Liver (tissue), 9 donors: ENCODE data around the gene TCERG1L. TPM values are rescaled to one million over a fixed set of nuclear protein-coding genes. Genes with fewer than 3 reads are reported as not detected.

Experiments used
- DNase-seq: peaks from one replicate; pipeline ENCODE4 v3.0.0-alpha.2; 2017; ENCODE audit warnings: low spot score
- H3K27ac ChIP-seq, 2 donors: one replicate each; pipeline ENCODE4 v1.7.0; 2013; ENCODE audit warnings: inconsistent platforms in 2 of 2, low read length in 2 of 2, control low read depth in 1 of 2, low read depth in 1 of 2, mild to moderate bottlenecking in 1 of 2
- H3K27me3 ChIP-seq, 4 donors: one replicate each; pipeline versions ENCODE4 v1.6.1 to v1.7.0; 2013; ENCODE audit warnings: low read length in 3 of 4, inconsistent platforms in 1 of 4, mild to moderate bottlenecking in 1 of 4, moderate library complexity in 1 of 4; ENCODE audit not compliant: control insufficient read depth in 4 of 4, insufficient read depth in 4 of 4
- H3K36me3 ChIP-seq, 4 donors: one replicate each; pipeline versions ENCODE4 v1.6.1 to v1.7.0; 2013; ENCODE audit warnings: low read length in 3 of 4, mild to moderate bottlenecking in 3 of 4, low read depth in 1 of 4, moderate library complexity in 1 of 4; ENCODE audit not compliant: control insufficient read depth in 4 of 4, insufficient read depth in 3 of 4
- H3K4me1 ChIP-seq, 4 donors: one replicate each; pipeline versions ENCODE4 v1.6.1 to v1.7.0; 2013; ENCODE audit warnings: low read length in 3 of 4, mild to moderate bottlenecking in 3 of 4, moderate library complexity in 1 of 4; ENCODE audit not compliant: control insufficient read depth in 4 of 4, insufficient read depth in 4 of 4
- H3K4me3 ChIP-seq, 3 donors: one replicate each; pipeline versions ENCODE4 v1.6.1 to v1.7.0; 2013; ENCODE audit warnings: low read length in 3 of 3, control low read depth in 1 of 3, low read depth in 1 of 3, mild to moderate bottlenecking in 1 of 3
- H3K9ac ChIP-seq, 2 donors: one replicate each; pipeline ENCODE4 v1.7.0; 2013; ENCODE audit warnings: low read length in 2 of 2, mild to moderate bottlenecking in 2 of 2, moderate library complexity in 2 of 2, control low read depth in 1 of 2, low read depth in 1 of 2
- H3K9me3 ChIP-seq, 4 donors: one replicate each; pipeline versions ENCODE4 v1.6.1 to v1.7.0; 2013; ENCODE audit warnings: low read length in 3 of 4; ENCODE audit not compliant: control insufficient read depth in 4 of 4
- CTCF ChIP-seq: fragments of 150-350 bp; IDR thresholded peaks from 2 replicates; pipeline ENCODE4 v1.5.1; 2017; ENCODE audit warnings: improper control_type of control experiment, low read depth, low read length; ENCODE audit not compliant: missing input control
- EGR1 ChIP-seq, 2 donors: IDR thresholded peaks; 2 replicates each; pipeline ENCODE4 v1.6.1; 2016 to 2018; ENCODE audit warnings: antibody characterized with exemption in 2 of 2, low read depth in 2 of 2
- FOXA1 ChIP-seq: IDR thresholded peaks from 2 replicates; pipeline ENCODE4 v1.6.1; 2016; ENCODE audit warnings: antibody characterized with exemption
- FOXA2 ChIP-seq: IDR thresholded peaks from 2 replicates; pipeline ENCODE4 v1.6.1; 2016; ENCODE audit warnings: antibody characterized with exemption
- GABPA ChIP-seq, 2 donors: IDR thresholded peaks in 1 of 2; conservative IDR thresholded peaks in 1 of 2; 2 replicates each; pipeline ENCODE4 v1.6.1; 2016; ENCODE audit warnings: antibody characterized with exemption in 2 of 2, mild to moderate bottlenecking in 1 of 2, moderate library complexity in 1 of 2
- HNF4A ChIP-seq, 2 donors: conservative IDR thresholded peaks; 2 replicates each; pipeline ENCODE4 v1.6.1; 2016; ENCODE audit warnings: antibody characterized with exemption in 2 of 2, mild to moderate bottlenecking in 2 of 2
- HNF4G ChIP-seq: IDR thresholded peaks from 2 replicates; pipeline ENCODE4 v1.6.1; 2016; ENCODE audit warnings: antibody characterized with exemption
- JUND ChIP-seq, 2 donors: IDR thresholded peaks; 2 replicates each; pipeline ENCODE4 v1.6.1; 2016; ENCODE audit warnings: antibody characterized with exemption in 2 of 2
- NR2F2 ChIP-seq: IDR thresholded peaks from 2 replicates; pipeline ENCODE4 v1.6.1; 2016; ENCODE audit warnings: antibody characterized with exemption
- RAD21 ChIP-seq, 2 donors: IDR thresholded peaks; 2 replicates each; pipeline ENCODE4 v1.6.1; 2016; ENCODE audit warnings: antibody characterized with exemption in 2 of 2, mild to moderate bottlenecking in 2 of 2
- RXRA ChIP-seq, 2 donors: IDR thresholded peaks; 2 replicates each; pipeline ENCODE4 v1.6.1; 2017 to 2018; ENCODE audit warnings: antibody characterized with exemption in 2 of 2, mild to moderate bottlenecking in 1 of 2
- SP1 ChIP-seq: IDR thresholded peaks from 2 replicates; pipeline ENCODE4 v1.6.1; 2018; ENCODE audit warnings: antibody characterized with exemption, mild to moderate bottlenecking
- TAF1 ChIP-seq: conservative IDR thresholded peaks from 2 replicates; pipeline ENCODE4 v1.6.1; 2016; ENCODE audit warnings: antibody characterized with exemption, mild to moderate bottlenecking
- YY1 ChIP-seq: IDR thresholded peaks from 2 replicates; pipeline ENCODE4 v1.6.1; 2016; ENCODE audit warnings: antibody characterized with exemption, mild to moderate bottlenecking
- ZBTB33 ChIP-seq: IDR thresholded peaks from 2 replicates; pipeline ENCODE4 v1.6.1; 2016; ENCODE audit warnings: antibody characterized with exemption
- WGBS: extraction: QIAGEN DNeasy Blood & Tissue Kit; methylation state at CpG from one replicate; pipeline ENCODE4 v1.1.7; 2013; 5-methylcytosine and 5-hydroxymethylcytosine counted together
- polyA plus RNA-seq, 2 donors: library from polyadenylated mRNA; stranded (reverse) in 1 of 2; unstranded in 1 of 2; fragments of 200-250 nt in 1 of 2; fragments of >200 nt in 1 of 2; fragmentation: Nextera tagmentation in 1 of 2; extraction: Ambion mirVana in 1 of 2; gene quantifications; one replicate each; pipeline versions ENCODE4 v1.2.1 to v1.2.3, GENCODE V29; 2013 to 2015
- total RNA-seq, 2 donors: library from RNA; depleted of rRNA; stranded (reverse); fragments of >200 nt; gene quantifications; one replicate each; pipeline ENCODE4 v1.2.3, GENCODE V29; 2014
- TF ChIP-seq, protein P1 (sequence below): IDR thresholded peaks from 2 replicates; pipeline ENCODE4 v1.6.1; 2016; ENCODE audit warnings: antibody characterized with exemption
- TF ChIP-seq, protein P2 (sequence below): IDR thresholded peaks from 2 replicates; pipeline ENCODE4 v1.6.1; 2016; ENCODE audit warnings: antibody characterized with exemption, mild to moderate bottlenecking
- TF ChIP-seq, protein P3 (sequence below): IDR thresholded peaks from 2 replicates; pipeline ENCODE4 v1.6.1; 2016; ENCODE audit warnings: antibody characterized with exemption
- donor health status: healthy.
- donor health status: healthy.
- donor health status: healthy.
- donor health status: healthy.
- donor health status: healthy.

The TCERG1L gene
- total and polyA plus RNA-seq, 4 donors: not detected

DNA sequence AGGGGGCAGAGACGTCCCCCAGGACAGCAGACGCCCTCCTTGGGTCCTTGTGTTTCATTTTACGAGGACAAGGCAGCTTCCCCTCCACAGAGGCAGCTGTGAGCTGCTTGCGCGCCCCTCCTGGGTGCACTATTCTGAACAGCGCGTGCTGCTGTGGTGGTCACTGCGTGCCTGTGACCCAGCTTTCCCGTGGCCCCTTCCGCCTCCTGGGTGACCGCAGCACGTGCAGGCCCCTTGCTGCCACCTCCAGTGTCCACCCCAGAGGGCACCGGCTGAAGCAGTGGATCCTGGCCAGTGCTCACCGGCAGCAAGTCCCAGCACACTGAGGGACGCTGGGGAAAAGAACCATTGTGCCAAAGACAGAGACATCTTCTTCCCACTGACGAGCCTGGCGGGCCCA, 81.4 kb downstream of the TCERG1L start:
- Histone ChIP-seq H3K9ac (no peak overlapping the region), H3K27me3 (no peaks in the 10 kb centered on the region), H3K4me1 (no peaks in the 10 kb centered on the region), H3K4me3 (no peak overlapping the region), H3K9me3 (peaks cover 0 to 5% (median 2%) of the 10 kb centered on the region in 4 donors), H3K27ac (no peak overlapping the region), H3K36me3 (no peaks in the 10 kb centered on the region)
- TF ChIP-seq HNF4A (conservative IDR thresholded peaks at IDR 0.05) (no peak), TAF1 (no peak), YY1 (no peak), RAD21 (IDR thresholded peaks at IDR 0.05) (no peak), FOXA2 (no peak), ZBTB33 (no peak), JUND (IDR thresholded peaks at IDR 0.05) (no peak), HNF4G (no peak), CTCF (no peak), GABPA (IDR thresholded peaks at IDR 0.05 in 1 of 2, conservative IDR thresholded peaks at IDR 0.05 in 1 of 2) (no peak), RXRA (IDR thresholded peaks at IDR 0.05) (no peak), SP1 (no peak), EGR1 (IDR thresholded peaks at IDR 0.05; ENCODE audit: low read depth in 2 of 2) (no peak), NR2F2 (no peak), FOXA1 (no peak)
- TF ChIP-seq, protein P1, sequence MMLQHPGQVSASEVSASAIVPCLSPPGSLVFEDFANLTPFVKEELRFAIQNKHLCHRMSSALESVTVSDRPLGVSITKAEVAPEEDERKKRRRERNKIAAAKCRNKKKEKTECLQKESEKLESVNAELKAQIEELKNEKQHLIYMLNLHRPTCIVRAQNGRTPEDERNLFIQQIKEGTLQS: no peak
- TF ChIP-seq, protein P2, sequence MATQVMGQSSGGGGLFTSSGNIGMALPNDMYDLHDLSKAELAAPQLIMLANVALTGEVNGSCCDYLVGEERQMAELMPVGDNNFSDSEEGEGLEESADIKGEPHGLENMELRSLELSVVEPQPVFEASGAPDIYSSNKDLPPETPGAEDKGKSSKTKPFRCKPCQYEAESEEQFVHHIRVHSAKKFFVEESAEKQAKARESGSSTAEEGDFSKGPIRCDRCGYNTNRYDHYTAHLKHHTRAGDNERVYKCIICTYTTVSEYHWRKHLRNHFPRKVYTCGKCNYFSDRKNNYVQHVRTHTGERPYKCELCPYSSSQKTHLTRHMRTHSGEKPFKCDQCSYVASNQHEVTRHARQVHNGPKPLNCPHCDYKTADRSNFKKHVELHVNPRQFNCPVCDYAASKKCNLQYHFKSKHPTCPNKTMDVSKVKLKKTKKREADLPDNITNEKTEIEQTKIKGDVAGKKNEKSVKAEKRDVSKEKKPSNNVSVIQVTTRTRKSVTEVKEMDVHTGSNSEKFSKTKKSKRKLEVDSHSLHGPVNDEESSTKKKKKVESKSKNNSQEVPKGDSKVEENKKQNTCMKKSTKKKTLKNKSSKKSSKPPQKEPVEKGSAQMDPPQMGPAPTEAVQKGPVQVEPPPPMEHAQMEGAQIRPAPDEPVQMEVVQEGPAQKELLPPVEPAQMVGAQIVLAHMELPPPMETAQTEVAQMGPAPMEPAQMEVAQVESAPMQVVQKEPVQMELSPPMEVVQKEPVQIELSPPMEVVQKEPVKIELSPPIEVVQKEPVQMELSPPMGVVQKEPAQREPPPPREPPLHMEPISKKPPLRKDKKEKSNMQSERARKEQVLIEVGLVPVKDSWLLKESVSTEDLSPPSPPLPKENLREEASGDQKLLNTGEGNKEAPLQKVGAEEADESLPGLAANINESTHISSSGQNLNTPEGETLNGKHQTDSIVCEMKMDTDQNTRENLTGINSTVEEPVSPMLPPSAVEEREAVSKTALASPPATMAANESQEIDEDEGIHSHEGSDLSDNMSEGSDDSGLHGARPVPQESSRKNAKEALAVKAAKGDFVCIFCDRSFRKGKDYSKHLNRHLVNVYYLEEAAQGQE: no peak
- TF ChIP-seq, protein P3, sequence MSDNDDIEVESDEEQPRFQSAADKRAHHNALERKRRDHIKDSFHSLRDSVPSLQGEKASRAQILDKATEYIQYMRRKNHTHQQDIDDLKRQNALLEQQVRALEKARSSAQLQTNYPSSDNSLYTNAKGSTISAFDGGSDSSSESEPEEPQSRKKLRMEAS: no peak
- DNase-seq: no peak
- WGBS: 81% methylated on average over 17 of the region's 17 CpGs
